Measurements from ENCODE around the gene TSPAN1.

Gene TSPAN1

GRCh38 chr1:46166521-46167462 is 8.1 kb upstream of the TSPAN1 start:
- peak; percentile 28 for DNase-seq

- DNase-seq: no peak
These were observed 6.4 kb upstream of the TSPAN1 start for GRCh38 chr1:46168477-46168876.

DNA sequence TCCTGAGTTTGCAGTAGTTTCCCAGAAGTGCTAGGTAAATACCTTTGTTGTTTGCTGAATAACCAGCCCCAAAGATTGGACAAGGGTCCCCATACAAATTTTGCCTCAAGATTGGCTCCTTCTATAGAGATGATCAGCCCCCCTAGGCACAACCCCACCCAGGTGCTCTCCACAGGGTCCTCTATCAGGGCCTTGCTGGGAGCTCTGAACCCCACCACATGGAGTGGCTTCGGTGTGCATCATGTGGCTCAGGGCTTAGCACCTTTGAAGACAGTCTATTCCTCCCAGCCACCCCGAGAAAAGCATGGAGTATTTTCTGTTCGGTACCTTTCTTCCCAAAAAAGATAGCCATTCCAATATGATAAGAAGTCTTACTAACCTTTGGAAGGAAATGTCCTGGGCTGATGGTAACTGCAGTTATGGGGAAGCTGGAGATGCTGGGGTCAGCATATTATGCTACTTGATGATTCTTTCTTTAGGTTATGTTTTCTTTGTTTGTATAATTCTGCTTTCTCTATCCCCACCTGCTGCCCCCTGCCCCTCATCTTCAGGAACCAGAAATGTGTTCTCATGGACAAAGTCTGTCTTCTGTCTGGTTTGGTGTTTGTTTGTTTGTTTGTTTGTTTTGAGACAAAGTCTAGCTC is 5.0 kb upstream of the TSPAN1 start:
- no peak for DNase-seq

- DNase-seq: no peak
These were observed 3.5 kb upstream of the TSPAN1 start for GRCh38 chr1:46171351-46171750.

DNA sequence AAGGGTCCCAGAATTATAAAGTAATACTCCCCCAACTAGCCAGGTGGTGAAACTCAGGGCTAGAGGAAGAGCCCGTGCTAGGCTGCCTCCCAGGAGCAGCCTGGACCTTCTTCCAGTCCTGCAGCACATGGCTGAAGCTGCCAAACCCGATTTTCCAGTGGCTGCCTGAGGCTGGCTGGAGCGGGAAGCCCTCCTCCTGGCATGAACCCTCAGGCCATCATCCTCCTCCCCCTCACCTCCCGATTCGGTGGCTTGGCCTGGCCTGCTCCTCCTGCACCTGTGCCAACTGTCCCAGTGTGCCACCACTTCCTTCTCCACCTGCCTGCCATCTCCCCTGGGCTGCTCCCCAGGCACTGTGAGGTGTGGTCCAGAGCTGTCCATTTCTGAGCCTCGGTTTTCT is 3.0 kb upstream of the TSPAN1 start:
- no peak for DNase-seq

DNA sequence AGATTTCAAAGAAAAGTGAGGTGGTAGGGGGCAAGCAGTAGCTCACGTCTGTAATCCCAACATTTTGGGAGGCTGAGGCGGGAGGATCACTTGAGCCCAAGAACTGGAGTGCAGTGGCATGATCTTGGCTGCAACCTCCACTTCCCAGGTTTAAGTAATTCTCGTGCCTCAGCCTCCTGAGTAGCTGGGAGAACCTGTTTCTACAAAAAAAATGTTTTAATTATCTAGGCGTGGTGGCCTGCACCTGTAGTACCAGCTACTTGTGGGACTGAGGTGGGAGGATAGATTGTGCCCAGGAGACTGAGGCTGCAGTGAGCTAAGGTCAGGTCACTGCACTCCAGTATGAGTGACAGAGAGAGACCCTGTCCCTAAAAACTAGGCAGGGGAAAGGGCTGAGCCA is 2.6 kb upstream of the TSPAN1 start:
- no peak for DNase-seq

DNA sequence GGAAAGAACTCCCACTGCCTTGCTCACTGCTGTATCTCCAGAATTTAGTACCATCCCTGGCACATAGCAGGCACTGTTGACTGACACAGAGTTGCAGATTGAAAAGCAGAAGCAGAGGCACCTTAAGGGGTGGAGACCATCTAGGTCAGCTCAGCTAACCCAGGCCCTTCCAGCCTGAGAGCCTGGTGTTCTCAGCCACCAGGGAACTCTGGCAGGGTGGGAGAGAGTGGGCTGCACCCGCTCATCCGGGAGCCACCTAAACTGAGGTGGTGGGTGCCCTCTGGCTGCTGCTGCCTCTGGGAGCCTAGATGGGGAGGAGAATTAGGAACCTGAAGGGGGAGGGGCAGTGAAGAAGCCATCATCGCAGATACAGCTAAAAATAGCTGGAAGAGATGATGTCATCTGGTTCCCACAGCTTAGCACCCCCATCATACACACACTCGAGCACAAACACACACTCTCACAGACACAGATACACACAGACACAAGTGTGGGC is 1.5 kb upstream of the TSPAN1 start:
- DNase-seq: no peak

DNA sequence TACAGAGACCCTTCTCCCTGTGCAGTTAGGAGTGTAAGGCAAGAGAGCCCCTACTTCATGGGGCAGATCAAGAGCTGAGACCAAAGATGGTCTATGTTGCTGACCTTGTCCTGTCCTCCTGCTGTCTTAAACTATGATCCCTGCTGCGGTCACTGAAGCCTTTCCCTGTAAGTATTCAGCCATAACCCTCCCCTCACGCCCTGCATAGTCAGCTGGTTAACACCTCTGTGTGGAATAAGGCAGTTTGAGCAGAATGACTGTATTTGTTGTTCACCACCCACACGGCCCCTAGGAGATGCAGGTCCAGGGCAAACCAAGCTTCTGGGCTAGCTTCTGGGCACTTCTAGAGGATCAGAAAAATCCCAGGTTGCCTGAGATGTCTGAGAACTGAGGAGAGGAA is 356 bp downstream of the TSPAN1 start:
- DNase-seq: no peak

DNA sequence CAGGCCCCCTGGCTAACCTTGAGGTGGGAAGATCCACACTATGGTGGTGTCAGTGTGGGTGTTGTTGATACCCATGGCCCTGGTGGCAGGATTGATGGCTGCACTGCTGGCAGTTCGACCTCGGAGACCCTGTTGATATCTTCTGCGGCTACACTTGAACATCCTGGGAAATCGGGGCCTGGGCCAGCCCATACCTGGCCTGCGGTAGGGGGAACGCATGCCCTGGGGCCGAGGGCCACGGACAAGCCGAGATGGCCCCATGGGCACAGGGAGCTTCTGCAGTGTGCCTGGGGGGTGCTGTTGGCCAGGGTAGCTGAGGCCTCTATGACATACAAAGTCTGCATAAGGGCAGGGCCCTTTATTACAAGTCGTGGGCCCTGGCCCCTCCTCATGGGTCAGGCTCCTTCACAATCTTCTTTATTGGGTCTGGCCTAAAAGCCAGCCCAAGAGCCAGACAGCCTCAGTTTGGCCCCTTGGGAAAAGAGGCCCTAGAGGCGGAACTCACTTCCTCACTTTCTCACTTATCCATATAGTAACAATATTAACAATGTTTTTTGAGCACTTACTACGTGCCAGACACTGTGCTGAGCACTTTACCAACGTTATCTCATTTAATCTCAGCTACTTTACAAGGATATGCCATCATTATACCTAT is 1.5 kb downstream of the TSPAN1 start, which contains the start of gene P3R3URF:
TSS of gene P3R3URF (minus strand) at position 278 of the 655 bp plus-strand sequence. CDS start at position 261, 17 bp downstream.
- no peak for DNase-seq

DNA sequence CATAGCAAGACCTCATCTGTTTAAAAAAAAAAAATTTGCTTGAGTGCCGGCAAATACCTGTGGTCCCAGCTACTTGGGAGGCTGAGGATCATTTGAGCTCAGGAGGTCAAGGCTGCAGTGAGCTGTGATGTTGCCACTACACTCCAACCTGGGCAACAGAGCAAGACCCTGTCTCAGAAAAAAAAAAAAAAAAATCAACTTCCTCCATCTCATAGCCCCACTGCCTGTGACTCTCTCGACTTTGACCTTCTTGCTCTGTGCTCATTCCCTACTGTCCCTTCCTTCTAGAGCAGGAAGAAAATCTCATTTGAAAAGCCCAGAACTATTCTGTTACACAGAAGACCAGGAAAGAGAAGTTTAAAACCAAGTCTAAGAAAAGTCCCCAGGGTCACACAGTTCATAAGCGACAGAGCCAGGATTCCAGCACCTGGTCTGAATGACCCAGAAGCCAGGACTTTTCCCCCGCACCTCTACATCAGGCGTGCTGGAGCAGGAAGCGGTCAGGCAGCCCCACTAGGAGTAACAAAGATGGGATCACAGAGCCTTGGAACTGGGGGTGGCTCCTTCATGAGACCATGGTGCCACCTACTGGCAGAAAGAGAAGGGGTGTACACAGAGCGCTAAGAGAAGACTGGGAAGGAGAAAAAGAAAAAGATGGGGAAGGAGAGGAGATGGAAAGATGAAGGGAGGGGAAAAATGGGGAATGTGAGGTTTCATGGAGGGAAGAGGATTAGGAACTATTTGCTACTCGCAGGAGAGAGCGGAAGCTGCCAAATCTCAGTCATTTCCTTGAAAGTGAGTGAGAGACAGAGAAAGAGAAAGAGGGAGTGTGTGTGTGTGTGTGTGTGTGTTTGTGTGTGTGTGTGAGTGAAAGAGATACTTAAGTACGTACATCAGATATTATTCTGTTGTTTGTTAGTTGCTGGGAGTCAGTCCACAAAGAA is 4.5 kb downstream of the TSPAN1 start:
- DNase-seq: peak; percentile 40

GRCh38 chr1:46180082-46180616 is 5.3 kb downstream of the TSPAN1 start:
- DNase-seq: no peak

DNA sequence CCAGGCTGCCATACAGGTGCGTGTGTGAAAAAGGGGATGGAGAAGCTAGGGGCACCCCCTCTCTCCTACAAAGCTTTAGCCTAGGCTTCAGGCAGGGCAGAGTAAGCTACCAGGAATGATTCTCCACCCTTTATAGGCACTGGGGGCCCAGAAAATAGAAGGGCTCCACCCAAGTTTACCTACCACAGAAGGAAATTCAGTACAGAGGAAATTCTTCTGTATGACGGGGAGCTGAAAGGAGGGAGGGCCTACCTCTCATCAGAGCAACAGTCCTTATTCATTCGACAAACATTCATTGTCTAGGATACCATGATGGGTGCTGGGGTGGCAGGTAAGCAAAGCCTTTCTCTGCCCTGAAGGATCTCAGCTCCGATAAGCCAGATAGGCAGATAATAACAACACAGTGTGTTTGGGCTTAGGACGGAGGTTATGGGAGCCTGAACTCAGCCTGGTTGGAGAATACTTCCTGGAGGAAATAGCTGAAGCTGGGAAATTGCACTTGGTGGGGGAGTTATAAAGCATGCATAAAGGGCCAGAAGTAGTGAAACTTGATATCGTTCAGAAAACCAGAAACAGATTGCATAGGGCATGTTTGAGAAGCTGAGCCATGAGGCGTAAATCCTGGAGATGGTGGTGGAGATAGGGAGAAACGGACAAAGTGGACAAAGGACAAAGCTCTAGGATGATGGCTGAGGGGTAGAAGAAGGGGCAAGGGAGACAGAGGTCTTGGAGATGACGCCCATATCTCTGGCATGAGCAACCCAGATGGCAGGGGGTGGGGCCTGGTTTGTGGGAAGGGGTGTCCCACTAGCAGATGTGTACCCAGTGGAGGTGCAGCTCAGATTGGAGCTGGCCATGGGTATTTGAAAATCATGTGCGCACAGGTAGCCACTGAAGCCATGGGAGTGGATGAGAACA is 6.7 kb downstream of the TSPAN1 start:
- DNase-seq: no peak

DNA sequence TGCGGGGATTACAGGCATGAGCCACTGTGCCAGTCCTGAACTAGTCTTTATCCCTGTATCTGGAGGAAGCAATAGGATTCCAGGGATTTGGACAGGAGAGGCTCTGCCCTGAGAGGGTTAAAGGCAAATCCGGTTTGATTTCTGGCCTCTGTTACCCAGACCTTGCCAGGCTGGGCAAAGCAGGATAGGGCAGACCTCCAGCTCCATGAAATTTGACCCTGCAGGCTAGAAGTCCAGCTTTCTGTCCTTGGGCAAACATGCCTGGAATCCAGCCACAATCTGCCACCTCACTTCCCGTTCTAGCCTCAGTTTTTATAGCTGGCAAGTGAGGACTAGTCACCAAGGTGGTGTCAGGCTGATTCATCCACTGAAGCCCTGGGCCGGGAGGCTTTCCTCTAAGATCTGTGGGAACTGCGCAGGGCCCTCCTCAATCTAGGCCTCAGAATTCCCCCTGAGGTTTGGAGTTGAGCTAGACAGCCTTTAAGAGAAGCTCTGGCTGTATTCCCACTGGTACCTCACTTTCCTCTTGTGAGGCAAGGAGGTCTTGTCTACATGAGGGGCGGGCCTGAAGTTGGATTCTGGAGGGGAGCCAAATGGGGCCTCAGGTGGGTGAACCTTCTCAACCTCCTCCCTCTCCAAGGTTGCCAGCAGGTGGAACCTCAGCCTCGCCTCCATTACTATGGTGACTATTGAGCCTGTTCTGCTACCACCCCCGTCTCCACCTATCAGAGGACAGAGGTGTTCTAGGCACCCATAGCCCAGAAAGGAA is 8.4 kb downstream of the TSPAN1 start:
- DNase-seq: no peak

DNA sequence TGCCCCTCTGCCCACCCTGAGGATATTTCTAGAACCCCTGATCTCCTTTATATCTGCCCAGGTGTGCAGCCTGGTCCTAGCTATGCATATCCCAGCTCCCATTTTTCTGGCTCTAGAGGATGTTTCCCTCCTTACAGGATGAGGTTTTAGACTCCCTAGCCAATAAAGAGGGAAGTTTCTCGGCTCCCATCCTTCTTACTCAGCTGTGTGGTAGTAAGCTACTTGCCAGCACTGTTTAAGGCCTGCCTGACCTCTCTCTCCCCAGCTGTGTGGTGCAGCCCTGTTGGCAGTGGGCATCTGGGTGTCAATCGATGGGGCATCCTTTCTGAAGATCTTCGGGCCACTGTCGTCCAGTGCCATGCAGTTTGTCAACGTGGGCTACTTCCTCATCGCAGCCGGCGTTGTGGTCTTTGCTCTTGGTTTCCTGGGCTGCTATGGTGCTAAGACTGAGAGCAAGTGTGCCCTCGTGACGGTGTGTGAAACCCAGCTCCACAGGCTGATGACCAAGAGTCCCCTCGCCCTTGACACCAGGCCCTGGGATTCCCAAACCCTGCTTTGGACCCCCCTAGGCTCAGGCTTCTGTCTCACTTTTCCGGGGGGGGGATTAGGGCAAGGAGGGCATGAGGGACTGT is 9.2 kb downstream of the TSPAN1 start:
- no peak for DNase-seq

DNA sequence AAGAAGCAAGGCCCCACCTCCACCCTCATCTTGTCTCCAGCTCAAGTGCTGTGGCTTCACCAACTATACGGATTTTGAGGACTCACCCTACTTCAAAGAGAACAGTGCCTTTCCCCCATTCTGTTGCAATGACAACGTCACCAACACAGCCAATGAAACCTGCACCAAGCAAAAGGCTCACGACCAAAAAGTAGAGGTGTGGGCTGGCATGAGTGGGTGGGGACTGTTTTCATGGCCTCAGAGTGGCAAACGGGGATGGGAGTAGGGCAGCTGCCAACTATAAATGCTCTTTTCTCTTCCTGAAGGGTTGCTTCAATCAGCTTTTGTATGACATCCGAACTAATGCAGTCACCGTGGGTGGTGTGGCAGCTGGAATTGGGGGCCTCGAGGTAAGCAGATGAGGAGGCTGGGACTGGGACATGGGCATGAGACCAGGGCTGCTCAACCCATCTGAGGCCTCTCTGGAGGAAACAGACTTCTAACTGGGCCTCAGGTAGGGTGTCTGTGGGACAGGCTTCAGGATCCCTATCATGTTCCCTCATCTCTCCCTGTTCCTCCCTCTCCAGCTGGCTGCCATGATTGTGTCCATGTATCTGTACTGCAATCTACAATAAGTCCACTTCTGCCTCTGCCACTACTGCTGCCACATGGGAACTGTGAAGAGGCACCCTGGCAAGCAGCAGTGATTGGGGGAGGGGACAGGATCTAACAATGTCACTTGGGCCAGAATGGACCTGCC is 10.2 kb downstream of the TSPAN1 start:
- no peak for DNase-seq

DNA sequence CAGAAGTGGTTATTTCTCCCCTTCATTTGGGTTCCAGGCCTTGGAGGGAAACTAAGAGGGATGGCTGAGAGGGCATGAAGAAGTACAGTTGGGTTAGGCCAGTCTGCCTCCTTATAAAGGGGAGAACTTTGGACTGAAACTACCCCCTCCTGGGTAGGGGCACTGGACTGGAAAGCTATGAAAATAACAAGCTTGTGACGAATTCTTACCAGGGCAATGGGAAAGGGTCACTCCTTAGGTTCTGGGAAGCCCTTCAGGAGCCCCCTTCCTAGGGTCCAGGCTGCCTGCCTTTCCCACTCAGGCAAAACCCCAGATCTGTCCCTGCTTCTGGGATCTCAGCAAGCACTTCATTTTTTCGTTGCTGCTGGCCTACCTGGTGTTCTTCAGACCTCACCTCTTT is 11.2 kb downstream of the TSPAN1 start:
- no peak for DNase-seq

DNA sequence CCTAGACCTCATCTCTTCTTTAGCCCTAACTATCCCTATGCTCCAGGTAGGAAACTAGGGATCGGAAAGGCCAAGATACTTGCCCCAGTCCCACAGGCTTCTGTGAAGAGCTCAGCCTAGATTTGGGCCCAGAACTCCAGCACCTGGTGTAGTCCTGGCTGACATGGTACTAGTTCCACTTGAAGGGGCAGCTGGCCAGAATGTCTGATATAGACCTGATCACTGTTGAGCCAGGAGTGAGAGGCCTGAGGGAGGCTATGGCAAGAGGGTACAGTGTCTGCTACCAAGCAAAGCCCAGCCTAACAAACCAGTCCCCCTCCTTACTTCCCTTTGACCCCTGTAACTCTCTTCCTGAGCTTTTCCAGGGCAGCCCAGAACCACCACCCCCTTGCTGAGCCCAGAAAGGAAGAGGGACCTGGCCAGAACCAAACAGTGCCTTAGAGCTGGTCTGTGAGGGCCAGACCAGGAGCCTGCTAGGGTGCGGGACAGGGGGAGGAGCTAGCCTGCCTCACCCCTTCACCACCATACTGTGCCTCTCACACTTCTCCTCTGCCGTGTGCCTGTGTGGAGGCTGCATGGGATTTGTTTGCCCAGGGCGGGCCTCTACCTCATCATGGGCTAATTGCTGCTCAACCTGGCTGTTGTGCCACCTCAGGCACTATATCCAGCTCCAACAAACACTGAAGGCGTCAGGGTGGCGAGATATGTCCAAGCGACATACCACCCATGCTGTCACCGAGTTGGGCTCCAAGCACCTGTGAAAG is 12.4 kb downstream of the TSPAN1 start:
- DNase-seq: no peak

Data from activated effector memory CD4-positive, alpha-beta T cell treated with Interleukin-2 at 50 U/mL for 16 hours (primary cell).